Naive thymus-derived CD4-positive, alpha-beta T cell (primary cell): ENCODE results near the gene NBEA. TPM values are rescaled to one million over a fixed set of nuclear protein-coding genes. Genes with fewer than 3 reads are reported as not detected.

Experiments
- ATAC-seq: fragments of 150-1000 bp; cut with Tn5 transposase; 2 replicates; pipeline ENCODE4 v1.10.0; 2021; ENCODE audit warnings: mild to moderate bottlenecking, moderate library complexity
- CTCF ChIA-PET: fragments of 350-600 bp; sonication (Branson Sonifier 250); formaldehyde crosslinking; loops from one replicate; lab custom pipeline; 2021; ENCODE audit warnings: antibody characterized with exemption; lab: Charles Lee
- POLR2A ChIA-PET: fragments of 350-600 bp; sonication (Branson Sonifier 250); formaldehyde crosslinking; loops from one replicate; lab custom pipeline; 2021; ENCODE audit warnings: antibody characterized with exemption, inconsistent platforms; lab: Charles Lee
- DNase-seq, 9 donors: peaks; one replicate each; pipeline versions ENCODE4 v3.0.0 to v3.0.0-alpha.2; 2020 to 2022; ENCODE audit warnings: mixed read lengths in 1 of 9
- H3K27ac ChIP-seq: one replicate; pipeline ENCODE4 v1.7.0; 2013; ENCODE audit warnings: mild to moderate bottlenecking, low read depth, low read length, moderate library complexity
- H3K27me3 ChIP-seq, 2 donors: one replicate each; pipeline ENCODE4 v1.7.0; 2013; ENCODE audit warnings: low read length in 2 of 2, mild to moderate bottlenecking in 2 of 2, moderate library complexity in 2 of 2; ENCODE audit not compliant: control insufficient read depth in 2 of 2, insufficient read depth in 2 of 2
- H3K36me3 ChIP-seq, 3 experiments: 1 replicate in 2 of 3; 2 replicates in 1 of 3; pipeline ENCODE4 v1.7.0; 2013; ENCODE audit warnings: low read length in 3 of 3, mild to moderate bottlenecking in 3 of 3, moderate library complexity in 1 of 3; ENCODE audit not compliant: insufficient read depth in 3 of 3, control insufficient read depth in 2 of 3
- H3K4me1 ChIP-seq, 2 donors: one replicate each; pipeline ENCODE4 v1.7.0; 2013; ENCODE audit warnings: low read length in 2 of 2, mild to moderate bottlenecking in 2 of 2, moderate library complexity in 1 of 2; ENCODE audit not compliant: control insufficient read depth in 2 of 2, insufficient read depth in 2 of 2
- H3K4me3 ChIP-seq: 2 replicates; pipeline ENCODE4 v1.7.0; 2013; ENCODE audit warnings: mild to moderate bottlenecking, low read length
- H3K9me3 ChIP-seq, 3 experiments: 1 replicate in 2 of 3; 2 replicates in 1 of 3; pipeline ENCODE4 v1.7.0; 2013; ENCODE audit warnings: low read length in 3 of 3; ENCODE audit not compliant: control insufficient read depth in 2 of 3
- H3K27ac Mint-ChIP-seq, 9 donors: one replicate each; pipeline ENCODE4 v1.8.0; 2020 to 2022; ENCODE audit warnings: mixed read lengths in 9 of 9, mild to moderate bottlenecking in 8 of 9, moderate library complexity in 5 of 9, inconsistent platforms in 2 of 9
- H3K27me3 Mint-ChIP-seq, 5 donors: one replicate each; pipeline ENCODE4 v1.8.0; 2021 to 2022; ENCODE audit warnings: mixed read lengths in 5 of 5, mild to moderate bottlenecking in 1 of 5
- H3K36me3 Mint-ChIP-seq, 5 donors: one replicate each; pipeline ENCODE4 v1.8.0; 2020 to 2022; ENCODE audit warnings: mixed read lengths in 5 of 5, mild to moderate bottlenecking in 3 of 5, inconsistent platforms in 1 of 5
- H3K4me1 Mint-ChIP-seq, 7 donors: one replicate each; pipeline ENCODE4 v1.8.0; 2020 to 2022; ENCODE audit warnings: mixed read lengths in 7 of 7, mild to moderate bottlenecking in 3 of 7, inconsistent platforms in 1 of 7
- H3K4me3 Mint-ChIP-seq, 10 donors: one replicate each; pipeline ENCODE4 v1.8.0; 2020 to 2022; ENCODE audit warnings: mild to moderate bottlenecking in 10 of 10, mixed read lengths in 10 of 10, moderate library complexity in 6 of 10, inconsistent platforms in 2 of 10
- H3K9me3 Mint-ChIP-seq, 11 donors: one replicate each; pipeline ENCODE4 v1.8.0; 2020 to 2022; ENCODE audit warnings: mixed read lengths in 11 of 11, mild to moderate bottlenecking in 4 of 11, inconsistent platforms in 1 of 11, moderate library complexity in 1 of 11
- intact Hi-C, 2 donors: fragments of 100-400 bp; cut with micrococcal nuclease; formaldehyde crosslinking; loops; one replicate each; pipeline ENCODE4 v1.15.1; 2023
- polyA plus RNA-seq, 2 donors: library from polyadenylated mRNA; unstranded; fragments of 300-500 nt; fragmentation: Illumina TruSeq; gene quantifications; one replicate each; pipeline ENCODE4 v1.2.3, GENCODE V29; 2021
- total RNA-seq, 6 experiments: library from RNA in 5 of 6; stranded (reverse) in 5 of 6; gene quantifications; 1 replicate in 5 of 6; 2 replicates in 1 of 6; pipeline ENCODE4 v1.2.3 and lab custom pipeline; 2021 to 2026

Gene NBEA
- total and polyA plus RNA-seq, 7 experiments from 2014 or later = 0.15 to 6.3 (median 3.2) TPM

DNA sequence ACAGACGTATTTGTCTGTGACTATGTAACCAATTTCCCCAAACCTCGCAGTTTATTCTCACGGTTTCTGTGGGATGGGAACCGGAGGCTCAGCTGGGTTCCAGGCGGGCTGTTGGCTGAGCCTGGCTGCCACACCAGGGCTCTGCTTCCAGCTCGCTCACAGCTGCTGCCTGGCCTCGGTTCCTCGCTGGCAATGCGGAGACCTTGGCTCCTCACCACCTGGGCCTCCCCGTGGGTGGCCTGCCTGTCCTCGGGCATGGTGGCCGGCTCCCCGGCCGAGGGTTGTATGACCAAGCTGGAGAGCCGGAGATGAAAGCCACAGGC, 753.3 kb downstream of the NBEA start:
- Mint-ChIP-seq H3K9me3 (peaks cover 0 to 5% (median 0%) of the 10 kb centered on the region in 11 donors), H3K36me3 (peaks cover 0 to 3% (median 0%) of the 10 kb centered on the region in 5 donors), H3K4me1 (peaks cover 0 to 3% (median 0%) of the 10 kb centered on the region in 7 donors), H3K4me3 (no peak overlapping the region), H3K27ac (no peak overlapping the region), H3K27me3 (peaks cover 0 to 16% (median 7%) of the 10 kb centered on the region in 5 donors)
- CTCF ChIA-PET = no interaction called here
- intact Hi-C loops = no loop called here
- DNase-seq (no peak), ATAC-seq (no peak)
- Histone ChIP-seq H3K9me3 (no peaks in the 10 kb centered on the region), H3K27ac (no peak overlapping the region), H3K4me3 (no peak overlapping the region), H3K36me3 (no peaks in the 10 kb centered on the region), H3K27me3 (no peaks in the 10 kb centered on the region), H3K4me1 (no peaks in the 10 kb centered on the region)
- POLR2A ChIA-PET = no interaction called here

DNA sequence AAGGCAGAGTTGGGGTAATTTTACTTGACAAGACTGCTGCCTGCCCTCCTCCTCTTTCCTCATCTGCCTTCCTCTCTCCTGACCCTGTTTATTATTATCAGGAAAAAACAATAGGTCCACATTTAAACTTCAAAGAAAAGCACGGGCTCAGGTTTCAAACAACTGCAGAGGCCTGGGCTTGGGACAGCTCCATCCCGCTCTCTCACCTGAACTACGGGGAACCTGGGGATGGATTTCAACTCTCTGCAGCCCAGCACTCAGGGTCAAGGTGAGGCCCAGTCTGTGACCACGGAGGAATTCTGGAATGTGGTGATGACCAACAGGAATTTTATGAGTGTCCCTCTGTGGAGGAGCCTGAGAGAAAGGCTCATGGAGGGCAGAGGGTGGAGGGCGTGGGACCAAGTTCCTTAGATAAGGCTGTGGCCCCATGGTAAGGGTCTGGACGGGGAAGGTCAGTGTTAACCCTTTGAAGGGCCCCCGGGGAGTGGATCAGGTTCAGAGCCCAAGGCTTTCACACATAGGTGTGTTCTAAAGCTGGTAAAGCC, 755.2 kb downstream of the NBEA start:
- CTCF ChIA-PET = no interaction called here
- intact Hi-C loops = no loop called here
- POLR2A ChIA-PET = no interaction called here

DNA sequence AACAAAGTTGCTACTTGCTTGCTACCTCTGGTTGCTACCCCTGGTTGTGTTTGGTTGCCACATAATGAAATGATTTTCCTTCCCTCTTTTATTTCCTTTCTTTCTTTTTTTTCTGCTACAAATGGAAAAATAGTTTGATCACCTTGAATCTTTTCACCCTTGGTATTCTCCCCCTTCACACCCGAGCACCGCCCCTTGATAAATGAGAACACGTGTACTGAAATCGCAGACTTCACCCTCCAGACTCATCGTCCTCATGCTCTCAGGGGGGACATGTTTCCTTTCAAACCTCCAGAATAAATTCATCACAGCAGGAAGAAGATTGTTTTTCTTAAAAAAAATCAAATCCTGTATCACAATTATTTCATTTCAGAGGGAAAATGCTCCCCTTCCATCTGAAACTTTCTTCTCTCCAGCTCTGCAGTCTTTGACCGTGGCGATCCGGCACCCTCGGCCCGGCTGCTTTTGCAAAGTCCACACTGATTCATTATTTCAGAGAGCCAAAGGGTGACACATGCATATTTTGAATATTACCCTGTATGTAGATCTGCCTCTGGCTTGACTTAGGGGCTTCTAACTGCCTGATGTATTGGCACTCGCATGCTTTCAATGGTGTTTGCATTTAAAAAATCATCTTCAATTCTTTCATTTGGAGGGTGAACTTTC, 757.0 kb downstream of the NBEA start:
- H3K27ac ChIP-seq = no peak overlapping the region
- H3K27me3 ChIP-seq = no peaks in the 10 kb centered on the region
- peaks cover 0 to 3% (median 0%) of the 10 kb centered on the region in 5 donors for H3K36me3 Mint-ChIP-seq
- H3K27ac Mint-ChIP-seq = no peak overlapping the region
- peaks cover 0 to 18% (median 8%) of the 10 kb centered on the region in 5 donors for H3K27me3 Mint-ChIP-seq
- intact Hi-C loops = no loop called here
- no peaks in the 10 kb centered on the region for H3K9me3 ChIP-seq
- no peaks in the 10 kb centered on the region for H3K36me3 ChIP-seq
- ATAC-seq (no peak), DNase-seq (no peak)
- H3K4me1 Mint-ChIP-seq = no peaks in the 10 kb centered on the region
- CTCF ChIA-PET = no interaction called here
- POLR2A ChIA-PET = no interaction called here
- H3K4me1 ChIP-seq = no peaks in the 10 kb centered on the region
- peaks cover 0 to 1% (median 0%) of the 10 kb centered on the region in 11 donors for H3K9me3 Mint-ChIP-seq
- no peak overlapping the region for H3K4me3 ChIP-seq
- H3K4me3 Mint-ChIP-seq = no peak overlapping the region

More for the DNA sequence above, 755.2 kb downstream of the NBEA start:
- H3K4me3 Mint-ChIP-seq = no peak overlapping the region
- H3K9me3 ChIP-seq = no peaks in the 10 kb centered on the region
- peaks cover 0 to 3% (median 0%) of the 10 kb centered on the region in 5 donors for H3K36me3 Mint-ChIP-seq
- H3K4me1 Mint-ChIP-seq = no peaks in the 10 kb centered on the region
- no peaks in the 10 kb centered on the region for H3K27me3 ChIP-seq
- peaks cover 0 to 5% (median 0%) of the 10 kb centered on the region in 11 donors for H3K9me3 Mint-ChIP-seq
- H3K27ac ChIP-seq = no peak overlapping the region
- no peak overlapping the region for H3K4me3 ChIP-seq
- no peak for ATAC-seq
- no peak overlapping the region for H3K27ac Mint-ChIP-seq
- H3K36me3 ChIP-seq = no peaks in the 10 kb centered on the region
- DNase-seq = no peak
- peaks cover 0 to 18% (median 8%) of the 10 kb centered on the region in 5 donors for H3K27me3 Mint-ChIP-seq
- no peaks in the 10 kb centered on the region for H3K4me1 ChIP-seq

- Mint-ChIP-seq H3K9me3 (peaks cover 0 to 3% (median 0%) of the 10 kb centered on the region in 11 donors), H3K4me3 (no peak overlapping the region), H3K27ac (no peak overlapping the region), H3K27me3 (peaks cover 0 to 24% (median 8%) of the 10 kb centered on the region in 5 donors), H3K36me3 (no peaks in the 10 kb centered on the region), H3K4me1 (no peaks in the 10 kb centered on the region)
- ATAC-seq (no peak), DNase-seq (no peak)
- H3K4me3 ChIP-seq = no peak overlapping the region
- intact Hi-C loops = no loop called here
- H3K9me3 ChIP-seq = no peaks in the 10 kb centered on the region
- no peaks in the 10 kb centered on the region for H3K36me3 ChIP-seq
- H3K27ac ChIP-seq = no peak overlapping the region
- H3K4me1 ChIP-seq = no peaks in the 10 kb centered on the region
- POLR2A ChIA-PET = no interaction called here
- no peaks in the 10 kb centered on the region for H3K27me3 ChIP-seq
- CTCF ChIA-PET = no interaction called here
These were observed 757.9 kb downstream of the NBEA start for GRCh38 chr13:35699825-35700510.

DNA sequence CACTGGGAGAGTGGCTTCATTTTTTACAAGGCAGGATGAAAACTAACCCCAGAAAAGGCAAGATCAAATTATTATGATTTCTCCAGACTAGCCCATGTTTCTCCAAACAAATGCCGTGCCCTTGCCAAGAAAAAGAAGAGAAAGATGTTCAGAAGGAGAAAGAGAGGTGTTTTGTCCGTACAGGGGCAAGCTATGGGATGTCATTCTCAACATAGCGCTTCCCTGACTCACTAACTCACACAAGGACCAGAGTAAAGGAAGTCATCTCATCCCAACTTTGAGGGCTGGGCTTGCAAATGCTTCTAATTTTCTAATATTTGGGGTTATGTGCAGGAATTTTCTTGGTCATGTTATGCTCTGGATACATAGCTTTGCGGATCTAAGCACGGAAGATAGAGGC, 758.6 kb downstream of the NBEA start:
- no peaks in the 10 kb centered on the region for H3K36me3 ChIP-seq
- CTCF ChIA-PET = no interaction called here
- intact Hi-C loops = no loop called here

DNA sequence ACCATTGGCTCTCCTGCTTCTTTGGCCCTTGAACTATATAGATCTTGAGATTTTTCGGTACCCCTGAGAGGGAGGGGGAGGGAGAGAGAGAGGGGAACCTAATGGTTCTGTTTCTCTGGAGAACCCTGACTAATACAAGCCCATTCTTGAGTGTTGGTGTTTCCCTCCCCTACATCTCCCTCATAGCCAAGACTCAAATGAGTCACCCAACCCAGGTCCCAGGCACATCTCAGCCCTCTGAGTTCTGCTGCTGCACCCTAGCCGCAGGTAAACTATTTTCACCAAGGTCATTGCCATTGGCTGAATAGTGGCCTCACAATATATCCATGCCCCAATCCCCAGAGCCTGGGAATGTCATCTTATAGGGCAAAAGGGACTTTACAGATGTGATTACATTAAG, 760.2 kb downstream of the NBEA start:
- peaks cover 0 to 3% (median 0%) of the 10 kb centered on the region in 11 donors for H3K9me3 Mint-ChIP-seq
- no peaks in the 10 kb centered on the region for H3K4me1 Mint-ChIP-seq
- no peak overlapping the region for H3K4me3 ChIP-seq
- no peaks in the 10 kb centered on the region for H3K27me3 ChIP-seq
- no peaks in the 10 kb centered on the region for H3K36me3 ChIP-seq
- intact Hi-C loops = no loop called here
- CTCF ChIA-PET = no interaction called here
- H3K27ac Mint-ChIP-seq = no peak overlapping the region
- H3K9me3 ChIP-seq = no peaks in the 10 kb centered on the region
- POLR2A ChIA-PET = no interaction called here
- H3K4me3 Mint-ChIP-seq = no peak overlapping the region
- no peaks in the 10 kb centered on the region for H3K36me3 Mint-ChIP-seq
- no peak for DNase-seq
- no peak overlapping the region for H3K27ac ChIP-seq
- ATAC-seq = no peak
- no peaks in the 10 kb centered on the region for H3K4me1 ChIP-seq
- H3K27me3 Mint-ChIP-seq = peaks cover 0 to 26% (median 8%) of the 10 kb centered on the region in 5 donors

More for the DNA sequence above, 758.6 kb downstream of the NBEA start:
- no peaks in the 10 kb centered on the region for H3K27me3 ChIP-seq
- no peak for ATAC-seq
- Mint-ChIP-seq H3K9me3 (peaks cover 0 to 3% (median 0%) of the 10 kb centered on the region in 11 donors), H3K27me3 (peaks cover 0 to 26% (median 8%) of the 10 kb centered on the region in 5 donors), H3K36me3 (no peaks in the 10 kb centered on the region), H3K4me3 (no peak overlapping the region), H3K27ac (no peak overlapping the region), H3K4me1 (no peaks in the 10 kb centered on the region)
- POLR2A ChIA-PET = no interaction called here
- no peaks in the 10 kb centered on the region for H3K4me1 ChIP-seq
- no peak for DNase-seq
- H3K9me3 ChIP-seq = no peaks in the 10 kb centered on the region
- no peak overlapping the region for H3K4me3 ChIP-seq
- no peak overlapping the region for H3K27ac ChIP-seq
